ENCODE results near the gene RPGRIP1L.

GRCh38 chr16:53711390-53711789 lies 7.7 kb upstream of the RPGRIP1L start:
- TF ChIP-seq, protein P1, sequence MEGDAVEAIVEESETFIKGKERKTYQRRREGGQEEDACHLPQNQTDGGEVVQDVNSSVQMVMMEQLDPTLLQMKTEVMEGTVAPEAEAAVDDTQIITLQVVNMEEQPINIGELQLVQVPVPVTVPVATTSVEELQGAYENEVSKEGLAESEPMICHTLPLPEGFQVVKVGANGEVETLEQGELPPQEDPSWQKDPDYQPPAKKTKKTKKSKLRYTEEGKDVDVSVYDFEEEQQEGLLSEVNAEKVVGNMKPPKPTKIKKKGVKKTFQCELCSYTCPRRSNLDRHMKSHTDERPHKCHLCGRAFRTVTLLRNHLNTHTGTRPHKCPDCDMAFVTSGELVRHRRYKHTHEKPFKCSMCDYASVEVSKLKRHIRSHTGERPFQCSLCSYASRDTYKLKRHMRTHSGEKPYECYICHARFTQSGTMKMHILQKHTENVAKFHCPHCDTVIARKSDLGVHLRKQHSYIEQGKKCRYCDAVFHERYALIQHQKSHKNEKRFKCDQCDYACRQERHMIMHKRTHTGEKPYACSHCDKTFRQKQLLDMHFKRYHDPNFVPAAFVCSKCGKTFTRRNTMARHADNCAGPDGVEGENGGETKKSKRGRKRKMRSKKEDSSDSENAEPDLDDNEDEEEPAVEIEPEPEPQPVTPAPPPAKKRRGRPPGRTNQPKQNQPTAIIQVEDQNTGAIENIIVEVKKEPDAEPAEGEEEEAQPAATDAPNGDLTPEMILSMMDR (IDR thresholded peaks at IDR 0.05 in 2 of 3, conservative IDR thresholded peaks at IDR 0.05 in 1 of 3; ENCODE audit: borderline replicate concordance in 1 of 3, insufficient read depth in 1 of 3, low read depth in 2 of 3, low read length in 2 of 3): no peak
- TF ChIP-seq CEBPB (IDR thresholded peaks at IDR 0.05; ENCODE audit: low read depth) (no peak), POLR2AphosphoS5 (IDR thresholded peaks at IDR 0.05; ENCODE audit: low read depth, low read length) (no peak), EZH2phosphoT487 (IDR thresholded peaks at IDR 0.05; ENCODE audit: borderline replicate concordance) (no peak), POLR2A (IDR thresholded peaks at IDR 0.05; ENCODE audit: borderline replicate concordance, extremely low read depth, insufficient read depth, insufficient read length) (no peak), MAX (IDR thresholded peaks at IDR 0.05) (no peak), ZBTB33 (IDR thresholded peaks at IDR 0.05; ENCODE audit: extremely low read depth, insufficient replicate concordance, low read length) (no peak), JUND (IDR thresholded peaks at IDR 0.05) (no peak), EZH2 (IDR thresholded peaks at IDR 0.05) (no peak), CBX3 (IDR thresholded peaks at IDR 0.05; ENCODE audit: low read depth) (no peak), ZNF274 (IDR thresholded peaks at IDR 0.05; ENCODE audit: low read depth, low read length) (no peak), YY1 (IDR thresholded peaks at IDR 0.05; ENCODE audit: extremely low read depth, insufficient replicate concordance, low read depth, low read length) (no peak)
- TF ChIP-seq, protein P2, sequence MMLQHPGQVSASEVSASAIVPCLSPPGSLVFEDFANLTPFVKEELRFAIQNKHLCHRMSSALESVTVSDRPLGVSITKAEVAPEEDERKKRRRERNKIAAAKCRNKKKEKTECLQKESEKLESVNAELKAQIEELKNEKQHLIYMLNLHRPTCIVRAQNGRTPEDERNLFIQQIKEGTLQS (IDR thresholded peaks at IDR 0.05): no peak

Data from HCT116 (cell line).